Measurements from ENCODE around the gene MRPS34. TPM values are rescaled to one million over a fixed set of nuclear protein-coding genes. Genes with fewer than 3 reads are reported as not detected.
A peak's percentile ranks its signal among the peaks of the same experiment; 100 is the strongest.

Gene MRPS34
- total RNA-seq, 4 donors from 2014 or later = 47.1 to 75.2 (median 64.2) TPM

DNA sequence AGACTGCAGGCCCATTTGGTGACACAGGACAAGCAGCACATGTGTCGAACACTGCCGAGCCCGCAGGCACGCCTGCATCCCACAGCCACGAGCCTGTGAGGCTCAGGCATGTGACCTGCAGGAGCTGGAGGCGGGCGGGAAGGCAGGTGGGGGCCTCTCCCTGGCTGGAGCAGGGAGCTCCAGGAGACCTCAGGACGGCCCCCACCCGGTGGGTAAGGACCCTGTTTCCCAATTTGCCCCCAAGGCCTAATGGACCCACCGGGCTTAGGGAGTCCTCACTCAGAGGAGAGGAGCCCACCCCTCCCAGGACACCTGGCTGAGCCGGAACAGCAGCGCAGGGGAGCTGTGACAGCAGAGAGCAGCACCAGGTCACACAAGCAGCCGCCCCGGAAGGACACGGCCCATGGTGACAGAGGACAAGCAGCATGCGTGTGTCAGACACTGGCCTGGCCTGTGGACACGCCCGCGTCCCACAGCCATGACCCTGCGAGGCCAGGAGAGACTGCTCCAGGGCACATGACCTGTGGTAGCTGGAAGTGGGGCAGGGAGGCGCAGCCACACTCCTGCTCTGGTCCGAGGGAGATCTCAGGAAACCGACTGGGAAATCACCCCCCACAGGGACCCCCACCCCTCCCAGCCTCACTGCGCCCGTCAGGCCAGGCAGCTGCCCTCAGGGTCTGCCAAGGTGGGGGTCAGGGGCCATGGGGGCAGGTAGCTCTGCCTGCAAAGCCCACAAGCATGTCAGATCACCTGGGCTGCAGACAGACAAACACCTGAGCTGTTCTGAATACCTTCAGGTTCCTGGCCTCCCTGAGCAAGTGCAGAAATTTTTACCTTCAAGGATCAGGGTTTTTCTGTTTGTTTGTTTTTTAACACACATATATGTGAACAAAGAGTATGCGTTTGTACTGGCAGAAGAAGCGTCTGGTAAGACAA lies 7.1 kb upstream of the MRPS34 start:
- 81% methylated on average over 3 of the region's 27 CpGs for WGBS
- Histone ChIP-seq H3K27ac (replicated peaks in 1 of 4) (peak overlapping the region in 1 of 4 donors; percentile 10), H3K27me3 (no peaks in the 10 kb centered on the region), H3K4me3 (no peak overlapping the region), H3K4me1 (peaks cover 32 to 63% (median 54%) of the 10 kb centered on the region in 4 donors), H3K36me3 (peaks cover 20 to 63% (median 62%) of the 10 kb centered on the region in 4 donors), H3K9me3 (no peaks in the 10 kb centered on the region)
- intact Hi-C loops (cut with DNase I) = no loop called here
- no peak for DNase-seq (ENCODE audit: extremely low spot score)
- no peak for TF ChIP-seq POLR2AphosphoS5 (IDR thresholded peaks at IDR 0.05)

DNA sequence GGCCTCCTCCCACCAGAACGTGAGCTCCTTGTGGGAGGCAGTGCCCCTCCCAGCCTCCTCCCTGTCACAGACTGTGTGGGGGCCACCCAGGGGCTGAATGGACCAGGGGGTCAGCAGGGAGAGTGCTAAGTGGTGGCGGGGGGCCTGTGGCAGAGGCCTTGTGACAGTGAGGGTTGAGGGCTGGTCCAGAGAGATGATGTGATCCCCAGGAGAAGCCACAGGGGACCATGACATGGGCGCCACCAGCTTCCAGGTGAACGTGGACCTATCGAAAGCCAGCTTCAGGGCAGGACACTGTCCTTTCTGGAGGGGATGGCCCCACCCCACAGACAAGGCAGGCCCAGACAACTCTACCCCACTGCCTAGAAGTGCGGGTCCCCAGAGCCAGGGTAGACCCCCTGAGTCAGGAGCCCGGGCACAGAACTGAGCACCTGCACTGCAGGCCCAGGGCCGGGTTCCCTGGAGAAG lies 6.3 kb upstream of the MRPS34 start:
- TF ChIP-seq EP300 (IDR thresholded peaks at IDR 0.05) (no peak), POLR2AphosphoS5 (IDR thresholded peaks at IDR 0.05) (no peak), POLR2A (IDR thresholded peaks at IDR 0.05; ENCODE audit: low read depth) (no peak)
- TF ChIP-seq, protein P1, sequence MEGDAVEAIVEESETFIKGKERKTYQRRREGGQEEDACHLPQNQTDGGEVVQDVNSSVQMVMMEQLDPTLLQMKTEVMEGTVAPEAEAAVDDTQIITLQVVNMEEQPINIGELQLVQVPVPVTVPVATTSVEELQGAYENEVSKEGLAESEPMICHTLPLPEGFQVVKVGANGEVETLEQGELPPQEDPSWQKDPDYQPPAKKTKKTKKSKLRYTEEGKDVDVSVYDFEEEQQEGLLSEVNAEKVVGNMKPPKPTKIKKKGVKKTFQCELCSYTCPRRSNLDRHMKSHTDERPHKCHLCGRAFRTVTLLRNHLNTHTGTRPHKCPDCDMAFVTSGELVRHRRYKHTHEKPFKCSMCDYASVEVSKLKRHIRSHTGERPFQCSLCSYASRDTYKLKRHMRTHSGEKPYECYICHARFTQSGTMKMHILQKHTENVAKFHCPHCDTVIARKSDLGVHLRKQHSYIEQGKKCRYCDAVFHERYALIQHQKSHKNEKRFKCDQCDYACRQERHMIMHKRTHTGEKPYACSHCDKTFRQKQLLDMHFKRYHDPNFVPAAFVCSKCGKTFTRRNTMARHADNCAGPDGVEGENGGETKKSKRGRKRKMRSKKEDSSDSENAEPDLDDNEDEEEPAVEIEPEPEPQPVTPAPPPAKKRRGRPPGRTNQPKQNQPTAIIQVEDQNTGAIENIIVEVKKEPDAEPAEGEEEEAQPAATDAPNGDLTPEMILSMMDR (IDR thresholded peaks at IDR 0.05) = no peak
- WGBS = 78% methylated on average over 7 of the region's 8 CpGs
- DNase-seq (ENCODE audit: extremely low spot score) = no peak
- Histone ChIP-seq H3K27me3 (no peaks in the 10 kb centered on the region), H3K4me1 (peaks cover 36 to 63% (median 54%) of the 10 kb centered on the region in 4 donors), H3K36me3 (peaks cover 20 to 63% (median 62%) of the 10 kb centered on the region in 4 donors), H3K9me3 (no peaks in the 10 kb centered on the region), H3K27ac (replicated peaks in 1 of 4) (no peak overlapping the region), H3K4me3 (no peak overlapping the region)
- intact Hi-C loops (cut with DNase I) = no loop called here

DNA sequence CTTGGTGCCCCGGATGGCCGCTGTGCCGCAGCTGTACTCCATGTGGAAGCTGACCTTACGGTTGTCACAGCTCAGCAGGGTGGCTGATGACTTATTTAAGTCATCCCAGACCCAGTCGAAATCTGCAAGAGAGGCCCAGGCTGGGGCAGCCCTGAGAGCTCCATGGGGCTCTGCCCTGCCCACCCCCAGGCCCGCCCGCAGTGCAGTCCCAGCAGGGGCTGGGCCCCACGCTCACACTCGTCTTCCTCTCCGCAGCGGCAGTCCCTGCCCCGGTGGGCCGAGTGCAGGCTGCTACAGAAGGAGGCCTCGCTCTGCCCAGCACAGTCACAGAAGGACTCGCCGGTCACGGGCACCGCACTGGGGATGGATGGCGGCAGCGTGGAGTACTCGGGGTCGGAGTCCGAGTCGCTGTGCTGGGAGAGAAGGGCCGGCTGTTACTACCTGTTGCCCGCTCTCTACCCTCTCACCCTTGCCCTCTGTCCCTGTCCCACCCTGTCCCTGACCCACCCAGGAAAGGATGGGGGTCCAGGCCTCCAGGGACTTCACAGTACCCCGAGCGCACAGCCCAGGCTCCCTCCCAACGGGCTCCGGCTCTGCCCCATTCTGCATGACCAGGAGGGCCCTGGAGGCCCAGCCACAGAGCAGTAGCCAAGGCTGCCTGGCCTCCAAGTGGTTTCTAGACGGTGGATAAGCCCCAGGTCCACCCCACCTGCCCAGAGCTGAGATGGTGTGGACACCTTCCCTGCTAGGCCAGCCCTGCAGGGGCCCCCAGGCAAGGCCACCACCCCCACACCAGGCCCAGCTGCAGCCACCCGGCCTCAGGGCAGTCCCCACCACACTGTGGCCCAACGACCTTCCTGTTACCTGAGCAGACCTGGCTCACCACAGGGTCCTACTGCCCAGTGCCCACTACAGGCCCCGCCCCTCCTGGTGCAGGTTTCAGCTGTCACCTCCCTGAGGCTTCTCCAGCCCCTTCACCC lies 5.6 kb upstream of the MRPS34 start:
- peaks cover 20 to 63% (median 62%) of the 10 kb centered on the region in 4 donors for H3K36me3 ChIP-seq
- 83% methylated on average over 20 of the region's 34 CpGs for WGBS
- H3K4me3 ChIP-seq = no peak overlapping the region
- no peaks in the 10 kb centered on the region for H3K27me3 ChIP-seq
- TF ChIP-seq, protein P1 (IDR thresholded peaks at IDR 0.05) = no peak
- TF ChIP-seq EP300 (IDR thresholded peaks at IDR 0.05) (no peak), POLR2A (IDR thresholded peaks at IDR 0.05; ENCODE audit: low read depth) (no peak), POLR2AphosphoS5 (IDR thresholded peaks at IDR 0.05) (no peak)
- peaks cover 34 to 63% (median 54%) of the 10 kb centered on the region in 4 donors for H3K4me1 ChIP-seq
- intact Hi-C loops (cut with DNase I) = no loop called here
- DNase-seq (ENCODE audit: extremely low spot score) = no peak
- no peak overlapping the region for H3K27ac ChIP-seq (replicated peaks in 1 of 4)
- H3K9me3 ChIP-seq = no peaks in the 10 kb centered on the region

DNA sequence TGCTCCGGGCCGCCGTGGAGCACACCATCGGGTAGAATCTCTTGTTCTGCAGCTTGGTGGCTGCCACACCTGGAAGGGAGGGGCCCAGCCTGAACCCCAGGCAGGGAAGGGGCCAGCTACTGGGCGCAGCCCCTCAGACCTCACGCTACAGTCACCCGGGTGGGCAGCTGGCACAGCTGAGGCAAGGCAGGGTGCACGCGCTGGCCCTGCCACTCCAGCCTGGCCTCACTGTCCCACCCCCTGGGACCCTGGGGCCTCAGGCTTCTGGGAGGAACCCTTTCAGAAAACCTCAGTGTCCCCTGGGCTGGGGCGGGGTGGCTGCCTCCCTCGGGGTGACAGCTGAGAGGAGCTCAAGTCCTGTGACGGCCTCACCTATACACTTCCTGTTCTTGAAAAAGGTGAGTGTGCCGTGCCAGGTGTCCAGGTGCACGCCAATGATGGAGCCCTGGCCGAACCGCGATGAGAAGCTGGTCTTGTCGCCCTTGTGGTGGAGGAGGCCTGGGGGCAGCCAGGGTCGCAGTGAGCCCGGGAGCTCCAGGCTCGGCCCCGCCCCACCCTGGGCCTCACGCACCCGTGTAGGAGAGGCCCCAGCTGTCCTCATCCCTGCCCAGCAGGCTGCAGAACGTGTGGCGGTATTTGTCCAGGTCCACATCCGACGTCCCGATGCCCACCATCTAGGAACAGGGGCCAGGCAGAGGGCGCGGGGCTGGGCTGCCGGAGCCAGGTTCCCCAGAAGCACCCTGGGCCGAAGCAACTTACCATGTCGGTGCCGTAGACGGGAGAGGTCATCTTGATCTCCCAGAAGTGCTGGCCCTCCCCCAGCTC lies 4.7 kb upstream of the MRPS34 start:
- Histone ChIP-seq H3K27ac (replicated peaks in 1 of 4) (no peak overlapping the region), H3K9me3 (no peaks in the 10 kb centered on the region), H3K36me3 (peaks cover 20 to 63% (median 62%) of the 10 kb centered on the region in 4 donors), H3K4me1 (peaks cover 32 to 60% (median 53%) of the 10 kb centered on the region in 4 donors), H3K4me3 (no peak overlapping the region), H3K27me3 (no peaks in the 10 kb centered on the region)
- TF ChIP-seq, protein P1 (IDR thresholded peaks at IDR 0.05) = no peak
- TF ChIP-seq POLR2A (IDR thresholded peaks at IDR 0.05; ENCODE audit: low read depth) (no peak), EP300 (IDR thresholded peaks at IDR 0.05) (no peak), POLR2AphosphoS5 (IDR thresholded peaks at IDR 0.05) (no peak)
- 82% methylated on average over 17 of the region's 36 CpGs for WGBS
- intact Hi-C loops (cut with DNase I) = no loop called here
- DNase-seq (ENCODE audit: extremely low spot score) = no peak
